OCI-LY1 (cell line): ENCODE data around the gene NFIX.

Source experiments
- H2AFZ ChIP-seq: fragments of 200-600 bp; sonication (generic), shearing (Covaris generic); 2 replicates; pipeline ENCODE4 v1.6.0; 2014; ENCODE audit warnings: antibody characterized with exemption, mild to moderate bottlenecking, low read length
- H3F3A ChIP-seq: fragments of 200-600 bp; sonication (generic), shearing (Covaris generic); 2 replicates; pipeline ENCODE4 v1.6.0; 2014; ENCODE audit warnings: mild to moderate bottlenecking, antibody characterized with exemption, low read length, moderate library complexity; ENCODE audit not compliant: insufficient read depth
- H3K27ac ChIP-seq: fragments of 200-600 bp; sonication (generic); 2 replicates; pipeline ENCODE4 v1.5.1; 2014; ENCODE audit warnings: low read length, mixed run types, mild to moderate bottlenecking, low read depth; ENCODE audit not compliant: poor library complexity, severe bottlenecking
- H3K27me3 ChIP-seq: fragments of 200-600 bp; sonication (generic); 2 replicates; pipeline ENCODE4 v1.6.0; 2014; ENCODE audit warnings: antibody characterized with exemption, mild to moderate bottlenecking, low read length, moderate library complexity; ENCODE audit not compliant: insufficient read depth
- H3K36me3 ChIP-seq: fragments of 200-600 bp; sonication (generic); 2 replicates; pipeline ENCODE4 v1.6.1; 2014; ENCODE audit warnings: mild to moderate bottlenecking, antibody characterized with exemption, low read length, moderate library complexity, mixed read lengths; ENCODE audit not compliant: insufficient read depth
- H3K4me1 ChIP-seq: fragments of 200-600 bp; sonication (generic); 2 replicates; pipeline ENCODE4 v1.5.1; 2014; ENCODE audit warnings: mild to moderate bottlenecking, low read length, moderate library complexity; ENCODE audit not compliant: insufficient read depth, severe bottlenecking
- H3K4me2 ChIP-seq: fragments of 200-600 bp; sonication (generic), shearing (Covaris generic); 2 replicates; pipeline ENCODE4 v1.6.1; 2014; ENCODE audit warnings: low read length
- H3K4me3 ChIP-seq: fragments of 200-600 bp; sonication (generic); 2 replicates; pipeline ENCODE4 v1.5.1; 2014; ENCODE audit warnings: low read length, low read depth, mild to moderate bottlenecking, mixed read lengths; ENCODE audit not compliant: poor library complexity, severe bottlenecking
- H3K79me2 ChIP-seq: fragments of 200-600 bp; shearing (Covaris generic); 2 replicates; pipeline ENCODE4 v1.6.1; 2016; ENCODE audit warnings: mixed run types, low read length, mixed read lengths; ENCODE audit not compliant: insufficient read depth
- H3K9ac ChIP-seq: fragments of 200-600 bp; sonication (generic), shearing (Covaris generic); 2 replicates; pipeline ENCODE4 v1.6.1; 2014; ENCODE audit warnings: mild to moderate bottlenecking, low read length, mixed read lengths
- H3K9me2 ChIP-seq: fragments of 200-600 bp; sonication (generic), shearing (Covaris generic); 2 replicates; pipeline ENCODE4 v1.6.1; 2014; ENCODE audit warnings: low read depth, mild to moderate bottlenecking, low read length, mixed read lengths
- H3K9me3 ChIP-seq: fragments of 200-600 bp; shearing (Covaris generic); 2 replicates; pipeline ENCODE4 v1.6.1; 2014; ENCODE audit warnings: low read length, mixed read lengths
- H4K20me1 ChIP-seq: fragments of 200-600 bp; sonication (generic), shearing (Covaris generic); 2 replicates; pipeline ENCODE4 v1.6.0; 2016; ENCODE audit warnings: mild to moderate bottlenecking, low read length; ENCODE audit not compliant: insufficient read depth
- EZH2 ChIP-seq: fragments of 200-600 bp; sonication (generic), shearing (Covaris generic); IDR thresholded peaks from 2 replicates; pipeline ENCODE4 v1.8.0; 2017; ENCODE audit warnings: borderline replicate concordance, mixed run types, mild to moderate bottlenecking, antibody characterized with exemption, low read length, moderate library complexity, mixed read lengths
- TF ChIP-seq, protein P1 (sequence below): fragments of 200-600 bp; sonication (generic), shearing (Covaris generic); IDR thresholded peaks from 2 replicates; pipeline ENCODE4 v1.5.1; 2017; ENCODE audit warnings: mild to moderate bottlenecking, antibody characterized with exemption, low read length, moderate library complexity, mixed read lengths

The NFIX gene

DNA sequence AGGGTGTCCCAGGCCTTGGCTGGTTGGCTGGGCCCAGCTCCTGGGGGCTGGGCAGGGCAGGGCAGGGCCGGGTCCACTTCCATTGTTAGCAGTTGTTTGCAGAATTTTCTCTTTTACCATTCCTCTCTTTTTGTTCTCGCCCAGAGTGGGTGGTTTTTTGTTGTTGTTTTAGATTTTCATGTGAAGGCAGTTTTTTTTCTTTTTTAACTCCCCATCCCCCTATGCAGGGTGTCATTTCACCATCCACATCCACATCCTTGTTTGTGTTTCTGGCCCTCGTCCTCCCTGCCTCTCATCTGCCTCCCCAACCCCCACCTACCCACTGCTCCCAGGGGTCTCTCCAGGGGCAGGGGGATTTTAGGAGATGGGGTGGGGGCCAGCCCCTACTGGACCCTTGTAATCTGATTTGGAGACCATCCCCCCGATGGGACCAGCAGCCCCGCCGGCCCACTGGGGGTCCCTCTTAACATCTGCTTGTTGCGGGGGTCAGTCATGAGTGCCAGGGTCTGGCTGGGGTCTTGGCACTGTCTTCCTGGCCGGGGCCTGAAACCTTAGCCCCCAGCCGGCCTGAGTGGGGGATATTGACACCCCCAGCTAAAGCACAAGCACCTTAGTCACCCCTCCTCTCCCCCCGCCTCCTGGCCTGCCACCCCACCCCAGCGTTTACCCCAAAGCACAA is 144.5 kb downstream of the NFIX start:
- no peaks in the 10 kb centered on the region for H3K9me2 ChIP-seq
- no peak overlapping the region for H3K9ac ChIP-seq
- H2AFZ ChIP-seq, result no peak overlapping the region
- no peaks in the 10 kb centered on the region for H3K9me3 ChIP-seq
- H3F3A ChIP-seq, result no peaks in the 10 kb centered on the region
- no peaks in the 10 kb centered on the region for H3K79me2 ChIP-seq
- H4K20me1 ChIP-seq, result no peaks in the 10 kb centered on the region
- TF ChIP-seq, protein P1, sequence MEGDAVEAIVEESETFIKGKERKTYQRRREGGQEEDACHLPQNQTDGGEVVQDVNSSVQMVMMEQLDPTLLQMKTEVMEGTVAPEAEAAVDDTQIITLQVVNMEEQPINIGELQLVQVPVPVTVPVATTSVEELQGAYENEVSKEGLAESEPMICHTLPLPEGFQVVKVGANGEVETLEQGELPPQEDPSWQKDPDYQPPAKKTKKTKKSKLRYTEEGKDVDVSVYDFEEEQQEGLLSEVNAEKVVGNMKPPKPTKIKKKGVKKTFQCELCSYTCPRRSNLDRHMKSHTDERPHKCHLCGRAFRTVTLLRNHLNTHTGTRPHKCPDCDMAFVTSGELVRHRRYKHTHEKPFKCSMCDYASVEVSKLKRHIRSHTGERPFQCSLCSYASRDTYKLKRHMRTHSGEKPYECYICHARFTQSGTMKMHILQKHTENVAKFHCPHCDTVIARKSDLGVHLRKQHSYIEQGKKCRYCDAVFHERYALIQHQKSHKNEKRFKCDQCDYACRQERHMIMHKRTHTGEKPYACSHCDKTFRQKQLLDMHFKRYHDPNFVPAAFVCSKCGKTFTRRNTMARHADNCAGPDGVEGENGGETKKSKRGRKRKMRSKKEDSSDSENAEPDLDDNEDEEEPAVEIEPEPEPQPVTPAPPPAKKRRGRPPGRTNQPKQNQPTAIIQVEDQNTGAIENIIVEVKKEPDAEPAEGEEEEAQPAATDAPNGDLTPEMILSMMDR, result no peak
- TF ChIP-seq EZH2, result no peak
- H3K4me3 ChIP-seq, result no peak overlapping the region
- no peaks in the 10 kb centered on the region for H3K27me3 ChIP-seq
- peaks cover 51% of the 10 kb centered on the region for H3K36me3 ChIP-seq
- no peak overlapping the region for H3K4me2 ChIP-seq
- no peaks in the 10 kb centered on the region for H3K4me1 ChIP-seq
- no peak overlapping the region for H3K27ac ChIP-seq

DNA sequence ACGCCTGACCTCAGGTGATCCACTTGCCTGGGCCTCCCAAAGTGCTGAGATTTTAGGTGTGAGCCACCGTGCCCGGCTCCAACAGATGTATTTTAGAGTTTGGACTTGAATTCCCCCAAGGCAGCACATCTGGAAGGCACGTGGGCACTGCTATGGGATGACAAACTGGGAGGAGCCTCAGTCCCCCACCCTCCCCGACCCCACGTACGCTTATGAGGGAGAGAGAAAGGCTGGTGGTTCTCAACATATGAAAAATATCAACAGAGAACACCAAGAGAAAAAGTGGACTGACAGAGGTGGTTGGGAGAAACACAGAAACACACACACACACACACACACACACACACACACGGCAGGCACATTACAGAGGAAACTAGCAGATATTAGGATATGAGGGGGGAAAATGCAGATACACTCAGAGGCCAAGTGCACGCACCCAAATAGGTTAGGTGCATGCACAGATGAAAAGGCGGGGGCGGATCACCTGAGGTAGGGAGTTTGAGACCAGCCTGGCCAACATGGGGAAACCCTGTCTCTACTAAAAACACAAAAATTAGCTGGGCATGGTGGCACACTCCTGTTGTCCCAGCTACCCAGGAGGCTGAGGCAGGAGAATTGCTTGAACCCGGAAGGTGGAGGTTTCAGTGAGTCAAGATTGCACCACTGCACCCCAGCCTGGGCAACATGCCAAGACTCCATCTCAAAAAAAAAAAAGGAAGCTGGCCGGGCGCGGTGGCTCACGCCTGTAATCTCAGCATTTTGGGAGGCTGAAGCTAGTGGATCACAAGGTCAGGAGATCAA is 151.7 kb downstream of the NFIX start:
- Histone ChIP-seq H2AFZ (no peak overlapping the region), H3F3A (no peaks in the 10 kb centered on the region), H3K27me3 (no peaks in the 10 kb centered on the region), H3K9ac (no peak overlapping the region), H4K20me1 (no peaks in the 10 kb centered on the region), H3K4me3 (no peak overlapping the region), H3K4me2 (no peak overlapping the region), H3K9me3 (no peaks in the 10 kb centered on the region), H3K9me2 (no peaks in the 10 kb centered on the region), H3K27ac (peak overlapping the region; percentile 7), H3K79me2 (no peaks in the 10 kb centered on the region), H3K36me3 (0 out of 2 replicates have a peak, but pooled peaks cover 9% of the 10 kb centered on the region), H3K4me1 (peaks cover 5% of the 10 kb centered on the region)
- no peak for TF ChIP-seq EZH2
- TF ChIP-seq, protein P1, result no peak
